ENCODE data around the gene P3H1.
"Not testable (repeated sequence)": the region's sequence is repeated elsewhere in the genome, so short reads cannot be mapped to it uniquely, and the experiment has no call there.

P3H1 gene

DNA sequence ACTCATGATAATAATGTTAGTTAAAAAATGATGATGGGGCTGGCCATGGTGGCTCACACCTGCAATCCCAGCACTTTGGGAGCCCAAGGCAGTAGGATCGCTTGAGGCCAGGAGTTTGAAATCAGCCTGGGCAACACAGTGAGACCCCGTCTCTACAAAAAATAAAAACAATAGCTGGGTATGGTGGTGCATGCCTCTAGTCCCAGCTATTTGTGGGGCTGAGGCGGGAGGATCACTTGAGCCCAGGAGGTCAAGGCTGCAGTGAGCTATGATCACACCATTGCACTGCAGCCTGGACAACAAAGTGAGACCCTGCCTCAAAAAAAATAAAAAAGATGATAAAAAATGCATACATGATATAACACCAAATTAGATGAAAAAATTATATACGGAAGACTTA, 5.3 kb downstream of the P3H1 start:
- TF ChIP-seq CTCF (IDR thresholded peaks at IDR 0.05; ENCODE audit: low read depth, low read length, missing control alignments), result no peak
- no peak overlapping the region for H3K4me3 ChIP-seq (ENCODE audit: low read depth, low read length)
- DNase-seq (ENCODE audit: low read depth), result no peak

DNA sequence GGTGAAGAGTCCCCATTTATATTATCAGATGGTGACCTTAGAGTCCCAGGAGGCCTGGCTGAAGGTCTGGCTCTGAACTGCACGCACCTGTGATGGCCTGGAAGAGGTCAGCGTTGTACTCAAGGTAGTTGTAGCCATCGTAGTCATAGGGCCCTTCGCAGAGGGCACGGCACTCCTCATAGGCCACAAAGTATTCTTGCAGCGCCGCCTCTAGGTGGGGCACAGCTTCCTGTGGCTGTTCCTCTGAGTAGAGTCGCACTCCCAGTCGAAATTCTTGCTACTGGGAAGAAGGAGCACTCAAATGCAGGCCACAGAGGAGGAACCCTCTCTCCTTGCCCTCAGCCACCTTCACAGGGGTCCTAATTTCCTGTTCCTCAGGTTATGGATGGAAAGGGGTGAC, 7.7 kb downstream of the P3H1 start:
- no peak for DNase-seq (ENCODE audit: low read depth)
- TF ChIP-seq CTCF (IDR thresholded peaks at IDR 0.05; ENCODE audit: low read depth, low read length, missing control alignments), result no peak
- H3K4me3 ChIP-seq (ENCODE audit: low read depth, low read length), result no peak overlapping the region

DNA sequence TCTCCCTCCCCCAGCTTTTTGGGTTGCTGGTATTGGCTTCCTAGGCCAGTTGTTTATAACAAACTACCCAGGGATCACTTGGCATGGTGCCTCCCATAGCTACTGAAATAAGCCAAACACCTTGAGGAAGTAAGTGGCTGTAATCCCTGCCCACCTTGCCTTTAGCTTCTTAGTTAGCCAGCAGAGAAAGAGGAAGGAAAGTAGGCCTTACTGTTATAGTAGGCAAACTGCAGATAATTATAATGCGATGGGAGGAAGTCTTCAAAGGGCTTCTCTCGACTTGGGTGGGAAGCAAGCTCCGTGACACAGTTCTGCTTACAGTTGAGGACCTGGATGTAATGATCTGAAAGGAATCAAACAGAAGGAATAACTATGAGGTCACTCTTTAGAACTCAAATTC, 8.2 kb downstream of the P3H1 start:
- H3K4me3 ChIP-seq (ENCODE audit: low read depth, low read length), result no peak overlapping the region
- no peak for DNase-seq (ENCODE audit: low read depth)
- no peak for TF ChIP-seq CTCF (IDR thresholded peaks at IDR 0.05; ENCODE audit: low read depth, low read length, missing control alignments)

DNA sequence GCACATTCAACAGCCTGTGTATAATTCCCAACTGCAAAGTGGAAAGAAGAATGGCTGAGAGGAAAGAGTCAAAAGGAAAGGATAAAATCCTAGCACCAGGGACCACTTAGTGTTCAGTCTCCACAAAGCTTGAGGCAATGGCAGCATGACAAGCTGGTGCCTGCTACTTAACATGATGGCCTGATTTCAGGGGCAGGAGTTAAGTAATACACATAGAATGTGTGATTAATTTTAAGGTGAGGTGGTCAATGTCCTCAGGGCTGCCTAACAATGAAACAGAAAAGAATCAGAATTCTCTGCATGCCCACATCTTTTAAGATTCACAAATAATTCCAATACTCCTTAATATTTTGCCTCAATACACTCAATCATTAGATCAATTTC, 8.9 kb downstream of the P3H1 start:
- no peak for DNase-seq (ENCODE audit: low read depth)
- H3K4me3 ChIP-seq (ENCODE audit: low read depth, low read length), result no peak overlapping the region
- no peak for TF ChIP-seq CTCF (IDR thresholded peaks at IDR 0.05; ENCODE audit: low read depth, low read length, missing control alignments)

DNA sequence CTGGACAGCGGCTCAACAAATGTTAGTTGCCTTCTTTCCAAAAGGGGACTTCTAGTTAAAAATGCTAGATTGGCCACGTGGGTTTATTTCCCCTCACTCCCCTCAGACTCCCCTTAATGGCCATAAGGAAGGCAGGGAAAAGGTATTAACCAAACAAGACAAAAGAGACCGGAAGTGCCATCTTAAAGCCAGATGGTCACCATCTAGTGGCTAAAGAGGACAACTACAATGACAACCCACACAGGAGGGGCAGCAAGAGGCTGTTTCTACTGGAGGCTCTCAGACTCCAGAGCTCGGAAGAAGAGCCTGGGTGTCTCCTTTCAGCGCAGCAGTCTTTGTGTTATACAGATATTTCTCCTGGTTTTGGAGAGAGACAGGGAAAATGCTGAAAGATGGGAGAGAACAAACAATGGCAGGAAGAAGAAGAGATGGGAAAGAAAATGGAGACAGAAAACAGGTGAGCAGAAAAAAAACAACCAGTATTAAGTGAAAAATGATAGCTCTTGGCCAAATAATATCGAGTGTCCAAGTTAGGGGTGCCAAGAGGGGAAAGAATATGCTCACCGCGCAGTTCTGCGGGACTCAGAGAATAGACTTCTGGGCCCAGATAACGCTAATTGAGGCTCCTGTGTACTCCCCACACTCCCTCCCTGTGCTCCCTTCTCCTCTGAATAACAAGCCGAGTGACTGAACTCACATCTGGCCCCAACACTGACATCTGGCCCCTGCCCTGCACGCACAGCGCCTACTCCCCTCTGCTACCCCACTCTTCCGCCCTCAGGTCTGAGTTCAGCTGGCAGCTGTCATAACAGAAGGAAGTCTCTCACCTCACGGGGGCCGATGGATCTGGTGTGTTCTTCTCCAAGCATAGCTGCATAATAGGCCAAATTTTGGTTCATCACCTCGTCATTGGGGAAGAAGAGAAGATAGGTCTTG, 9.6 kb downstream of the P3H1 start:
- no peak for DNase-seq (ENCODE audit: low read depth)
- TF ChIP-seq CTCF (IDR thresholded peaks at IDR 0.05; ENCODE audit: low read depth, low read length, missing control alignments), result peak; percentile 80
- no peak overlapping the region for H3K4me3 ChIP-seq (ENCODE audit: low read depth, low read length)

GRCh38 chr1:42753070-42753469, 13.8 kb downstream of the P3H1 start:
- no peak for TF ChIP-seq CTCF (IDR thresholded peaks at IDR 0.05; ENCODE audit: low read depth, low read length, missing control alignments)

GRCh38 chr1:42752284-42752683, 14.5 kb downstream of the P3H1 start:
- no peak for DNase-seq (ENCODE audit: low read depth)
- no peak for TF ChIP-seq CTCF (IDR thresholded peaks at IDR 0.05; ENCODE audit: low read depth, low read length, missing control alignments)
- H3K4me3 ChIP-seq (ENCODE audit: low read depth, low read length), result no peak overlapping the region

More at GRCh38 chr1:42753070-42753469, 13.8 kb downstream of the P3H1 start:
- no peak for DNase-seq (ENCODE audit: low read depth)
- H3K4me3 ChIP-seq (ENCODE audit: low read depth, low read length), result no peak overlapping the region

GRCh38 chr1:42751511-42752070, 15.2 kb downstream of the P3H1 start:
- not testable (repeated sequence) for DNase-seq (ENCODE audit: low read depth)

More at GRCh38 chr1:42751511-42752070, 15.2 kb downstream of the P3H1 start:
- not testable (repeated sequence) for H3K4me3 ChIP-seq (ENCODE audit: low read depth, low read length)
